GM18873 (cell line): Measurements from ENCODE around the gene OST4.

Experiments used
- ATAC-seq: cut with Tn5 transposase; IDR thresholded peaks from one replicate; pipeline ENCODE4 v1.9.1; 2021; ENCODE audit warnings: mild to moderate bottlenecking, moderate library complexity, moderate number of reproducible peaks; ENCODE audit not compliant: unreplicated experiment, low FRiP score

The OST4 gene

GRCh38 chr2:27093430-27094352, 22.2 kb upstream of the OST4 start:
- no peak for ATAC-seq

- ATAC-seq, result no peak
Measured at GRCh38 chr2:27092696-27093429, 21.4 kb upstream of the OST4 start.

GRCh38 chr2:27091746-27092695, 20.6 kb upstream of the OST4 start:
- ATAC-seq, result no peak

DNA sequence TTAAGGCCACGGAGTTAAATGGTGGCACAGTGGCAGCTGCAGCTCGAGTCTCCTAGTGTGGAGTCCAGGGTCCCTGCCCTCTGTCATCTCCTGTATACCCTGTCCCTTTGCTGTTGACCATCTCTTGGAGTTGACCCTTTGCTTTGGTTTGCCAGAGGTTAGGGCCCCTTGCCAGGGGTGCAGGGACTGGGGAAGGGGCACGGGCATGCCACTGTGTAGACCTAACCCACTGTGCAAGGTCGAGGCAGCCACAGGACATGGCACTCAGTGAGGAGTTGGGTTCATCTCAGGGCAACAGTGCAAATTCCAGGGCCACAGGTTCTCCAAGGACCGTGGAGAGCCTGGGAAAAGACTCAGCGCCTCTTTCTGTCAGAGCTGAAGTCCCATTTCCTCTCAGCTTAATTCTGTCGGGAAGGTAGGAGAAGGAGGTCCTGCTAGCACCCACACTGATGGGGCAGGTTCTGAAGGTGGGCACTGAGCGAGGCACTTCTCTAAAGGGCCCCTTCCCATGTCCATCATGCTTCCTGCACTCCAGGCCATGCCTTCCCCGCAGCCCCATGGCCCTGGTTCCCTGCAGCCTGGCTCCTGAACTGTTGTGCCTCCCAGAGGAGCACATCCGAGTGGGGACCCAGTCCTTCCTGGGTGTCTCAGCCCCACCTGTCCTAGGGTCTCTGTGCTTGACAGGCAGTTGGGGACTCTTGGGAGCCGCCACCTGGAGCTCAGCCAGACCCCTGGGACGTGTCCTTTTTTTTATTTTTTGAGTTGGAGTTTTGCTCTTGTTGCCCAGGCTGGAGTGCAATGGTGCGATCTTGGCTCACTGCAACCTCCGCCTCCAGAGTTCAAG, 17.9 kb upstream of the OST4 start:
- no peak for ATAC-seq

DNA sequence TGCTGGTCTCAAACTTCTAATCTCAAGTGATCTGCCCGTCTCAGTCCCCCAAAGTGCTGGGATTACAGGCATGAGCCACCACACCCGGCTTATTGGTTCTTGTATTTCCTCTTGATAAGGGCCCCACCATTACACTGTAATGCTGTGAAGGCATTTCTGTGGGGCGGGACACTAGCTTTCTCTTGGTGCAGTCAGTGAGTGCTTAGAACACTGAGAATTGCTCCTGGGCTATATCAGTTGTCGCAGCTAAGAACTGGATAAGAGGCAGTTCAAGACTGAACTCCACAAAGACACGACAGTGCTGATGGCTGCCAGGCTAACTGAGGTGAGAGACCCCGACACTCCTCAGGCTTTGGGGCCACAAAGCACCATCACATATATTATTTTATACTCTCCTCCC, 17.2 kb upstream of the OST4 start:
- no peak for ATAC-seq

GRCh38 chr2:27087823-27088410, 16.5 kb upstream of the OST4 start:
- ATAC-seq, result no peak

DNA sequence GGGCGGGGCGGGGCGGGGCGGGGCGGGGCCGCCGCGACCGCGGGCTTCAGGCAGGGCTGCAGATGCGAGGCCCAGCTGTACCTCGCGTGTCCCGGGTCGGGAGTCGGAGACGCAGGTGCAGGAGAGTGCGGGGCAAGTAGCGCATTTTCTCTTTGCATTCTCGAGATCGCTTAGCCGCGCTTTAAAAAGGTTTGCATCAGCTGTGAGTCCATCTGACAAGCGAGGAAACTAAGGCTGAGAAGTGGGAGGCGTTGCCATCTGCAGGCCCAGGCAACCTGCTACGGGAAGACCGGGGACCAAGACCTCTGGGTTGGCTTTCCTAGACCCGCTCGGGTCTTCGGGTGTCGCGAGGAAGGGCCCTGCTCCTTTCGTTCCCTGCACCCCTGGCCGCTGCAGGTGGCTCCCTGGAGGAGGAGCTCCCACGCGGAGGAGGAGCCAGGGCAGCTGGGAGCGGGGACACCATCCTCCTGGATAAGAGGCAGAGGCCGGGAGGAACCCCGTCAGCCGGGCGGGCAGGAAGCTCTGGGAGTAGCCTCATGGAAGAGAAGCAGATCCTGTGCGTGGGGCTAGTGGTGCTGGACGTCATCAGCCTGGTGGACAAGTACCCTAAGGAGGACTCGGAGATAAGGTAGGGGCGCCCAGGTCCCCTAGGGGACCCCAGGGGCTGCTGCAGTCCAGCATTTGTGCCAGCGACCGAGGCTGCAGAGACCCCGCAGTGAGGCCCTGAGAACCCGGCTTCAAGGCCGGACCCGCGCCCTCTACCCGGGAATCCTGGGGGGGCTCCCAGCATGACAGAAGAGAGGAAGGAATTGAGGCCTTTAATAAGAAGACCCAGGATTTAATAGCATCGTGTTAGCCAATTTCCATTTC, 15.5 kb upstream of the OST4 start, which contains the start of gene KHK:
Gene KHK, plus strand, starts transcription at position 49 of the 870 bp plus-strand sequence. Its CDS starts 488 bp downstream, at position 537.
- no peak for ATAC-seq

GRCh38 chr2:27086090-27086723, 14.8 kb upstream of the OST4 start:
- ATAC-seq, result peak; percentile 59

DNA sequence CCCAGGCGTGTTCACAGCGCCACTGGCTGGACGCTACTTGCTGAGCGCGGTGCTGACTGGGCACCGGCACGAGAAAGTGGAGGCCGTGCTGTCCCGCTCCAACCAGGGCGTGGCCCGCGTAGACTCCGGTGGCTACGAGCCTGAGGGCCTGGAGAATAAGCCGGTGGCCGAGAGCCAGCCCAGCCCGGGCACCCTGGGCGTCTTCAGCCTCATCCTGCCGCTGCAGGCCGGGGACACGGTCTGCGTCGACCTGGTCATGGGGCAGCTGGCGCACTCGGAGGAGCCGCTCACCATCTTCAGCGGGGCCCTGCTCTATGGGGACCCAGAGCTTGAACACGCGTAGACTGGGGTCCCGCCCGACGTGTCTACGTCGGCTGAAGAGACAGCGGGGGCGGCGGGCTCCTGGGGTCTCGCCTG, 14.2 kb upstream of the OST4 start:
- ATAC-seq, result no peak

DNA sequence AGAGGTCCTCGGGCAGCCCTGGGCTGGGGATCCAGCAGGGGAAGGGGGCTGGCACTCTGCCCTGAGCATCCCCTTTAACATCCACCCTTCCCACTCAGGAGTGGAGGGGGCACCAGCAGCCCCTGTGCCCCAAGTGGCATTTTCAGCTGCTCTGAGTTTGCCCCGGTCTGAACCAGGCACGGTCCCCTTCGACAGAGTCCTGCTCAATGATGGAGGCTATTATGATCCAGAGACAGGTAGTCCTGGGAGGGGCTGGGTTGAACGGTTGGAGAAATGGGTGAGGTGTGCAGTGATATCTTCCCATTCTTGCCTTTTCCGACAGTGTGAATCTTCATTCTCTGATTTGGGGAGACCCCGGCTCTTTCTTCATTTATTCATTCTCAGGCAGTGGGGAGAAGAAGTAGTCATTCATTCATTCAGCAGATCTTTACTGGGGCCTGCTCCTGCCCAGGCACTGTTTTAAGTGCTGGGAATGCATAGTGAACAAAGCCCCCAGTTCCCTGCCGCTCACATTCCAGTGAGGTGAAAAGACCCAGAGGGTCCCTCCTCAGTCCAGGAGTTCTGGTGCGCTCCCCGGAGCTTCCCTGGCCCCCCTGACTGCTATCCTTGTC, 13.7 kb upstream of the OST4 start:
- no peak for ATAC-seq

GRCh38 chr2:27084297-27085061, 13.0 kb upstream of the OST4 start:
- no peak for ATAC-seq

GRCh38 chr2:27083410-27084296, 12.2 kb upstream of the OST4 start:
- ATAC-seq, result no peak

GRCh38 chr2:27082773-27083409, 11.4 kb upstream of the OST4 start:
- ATAC-seq, result no peak

- ATAC-seq, result no peak
Measured at GRCh38 chr2:27081984-27082772, 10.7 kb upstream of the OST4 start.
